Measurements from ENCODE around the gene VAPA.

DNA sequence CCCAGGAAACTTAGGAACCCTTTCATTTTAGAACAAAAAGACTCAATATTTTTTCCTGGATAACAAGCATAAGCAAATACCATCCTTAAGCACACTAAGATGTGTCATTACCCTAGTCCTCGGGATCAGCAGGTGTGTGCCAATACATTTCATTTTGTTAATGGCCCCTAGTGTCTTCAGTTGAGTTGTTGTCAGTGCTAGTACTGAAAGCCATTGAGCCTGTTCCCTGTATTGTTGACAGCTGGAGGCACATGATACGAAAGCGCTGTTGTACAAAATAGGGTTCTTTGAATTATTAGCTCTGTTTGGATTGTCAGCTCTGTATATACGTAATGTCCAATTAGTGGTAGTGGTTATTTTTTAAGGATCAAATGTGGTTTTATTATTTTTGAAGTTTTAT, 29.5 kb downstream of the VAPA start:
- TF ChIP-seq CTCF (conservative IDR thresholded peaks at IDR 0.05 in 1 of 2, IDR thresholded peaks at IDR 0.05 in 1 of 2; ENCODE audit: low read depth in 1 of 2, low read length in 2 of 2) (no peak), EZH2 (IDR thresholded peaks at IDR 0.05; ENCODE audit: low read length, missing control alignments) (no peak)
